H9 (cell line): ENCODE results near the gene CCL26. TPM values are rescaled to one million over a fixed set of nuclear protein-coding genes. Genes with fewer than 3 reads are reported as not detected.

Experiments used
- DNase-seq: peaks from one replicate; pipeline ENCODE4 v3.0.0-alpha.2; 2017
- H2AFZ ChIP-seq: one replicate; pipeline ENCODE4 v1.6.1; 2013; ENCODE audit warnings: mild to moderate bottlenecking, low read length, control low read depth, moderate library complexity
- H2AK5ac ChIP-seq: 2 replicates; pipeline ENCODE4 v1.6.1; 2013; ENCODE audit warnings: low read length, control low read depth, mixed read lengths; ENCODE audit not compliant: insufficient read length
- H2BK120ac ChIP-seq: one replicate; pipeline ENCODE4 v1.6.1; 2013; ENCODE audit warnings: low read depth, mild to moderate bottlenecking, low read length, control low read depth, inconsistent platforms; ENCODE audit not compliant: poor library complexity, severe bottlenecking
- H2BK12ac ChIP-seq: 2 replicates; pipeline ENCODE4 v1.6.1; 2013; ENCODE audit warnings: low read length, control low read depth, mixed read lengths, low read depth; ENCODE audit not compliant: insufficient read length
- H2BK15ac ChIP-seq: 2 replicates; pipeline ENCODE4 v1.6.1; 2013; ENCODE audit warnings: low read depth, low read length, control low read depth
- H2BK20ac ChIP-seq: one replicate; pipeline ENCODE4 v1.6.1; 2013; ENCODE audit warnings: low read depth, mild to moderate bottlenecking, low read length, control low read depth, inconsistent platforms; ENCODE audit not compliant: poor library complexity, severe bottlenecking
- H2BK5ac ChIP-seq: 2 replicates; pipeline ENCODE4 v1.6.1; 2013; ENCODE audit warnings: low read length, control low read depth, mixed read lengths; ENCODE audit not compliant: insufficient read length
- H3K14ac ChIP-seq: 2 replicates; pipeline ENCODE4 v1.6.1; 2013; ENCODE audit warnings: low read length, control low read depth; ENCODE audit not compliant: insufficient read depth
- H3K18ac ChIP-seq: 2 replicates; pipeline ENCODE4 v1.6.1; 2013; ENCODE audit warnings: low read depth, mild to moderate bottlenecking, mixed read lengths, low read length, control low read depth; ENCODE audit not compliant: insufficient read length
- H3K23ac ChIP-seq: 2 replicates; pipeline ENCODE4 v1.6.1; 2013; ENCODE audit warnings: low read length, control low read depth, mixed read lengths, low read depth; ENCODE audit not compliant: insufficient read length
- H3K23me2 ChIP-seq: 2 replicates; pipeline ENCODE4 v1.6.1; 2013; ENCODE audit warnings: low read depth, mild to moderate bottlenecking, mixed read lengths, low read length, control low read depth; ENCODE audit not compliant: insufficient read length, poor library complexity, severe bottlenecking
- H3K27ac ChIP-seq: 2 replicates; pipeline ENCODE4 v1.5.1; 2013; ENCODE audit warnings: low read length, control low read depth, mixed read lengths, low read depth; ENCODE audit not compliant: insufficient read length
- H3K27me3 ChIP-seq: 2 replicates; pipeline ENCODE4 v1.6.1; 2013; ENCODE audit warnings: low read length, control low read depth, inconsistent platforms; ENCODE audit not compliant: insufficient read depth
- H3K4ac ChIP-seq: 2 replicates; pipeline ENCODE4 v1.6.1; 2013; ENCODE audit warnings: low read depth, mild to moderate bottlenecking, control low read depth, inconsistent platforms, low read length, moderate library complexity
- H3K4me1 ChIP-seq: 2 replicates; pipeline ENCODE4 v1.6.1; 2013; ENCODE audit warnings: low read length, control low read depth, inconsistent platforms; ENCODE audit not compliant: insufficient read depth
- H3K4me2 ChIP-seq: 2 replicates; pipeline ENCODE4 v1.6.1; 2013; ENCODE audit warnings: low read length, control low read depth, mixed read lengths; ENCODE audit not compliant: insufficient read length, insufficient read depth
- H3K56ac ChIP-seq: 2 replicates; pipeline ENCODE4 v1.6.1; 2013; ENCODE audit warnings: low read depth, mild to moderate bottlenecking, mixed read lengths, low read length, control low read depth; ENCODE audit not compliant: insufficient read length
- H3K79me1 ChIP-seq: 2 replicates; pipeline ENCODE4 v1.6.1; 2013; ENCODE audit warnings: low read depth, mild to moderate bottlenecking, moderate library complexity, low read length, control low read depth, inconsistent platforms; ENCODE audit not compliant: insufficient read depth, poor library complexity, severe bottlenecking
- H3K79me2 ChIP-seq: 2 replicates; pipeline ENCODE4 v1.6.1; 2013; ENCODE audit warnings: low read length, control low read depth, inconsistent platforms; ENCODE audit not compliant: insufficient read depth
- H3K9ac ChIP-seq: 2 replicates; pipeline ENCODE4 v1.6.1; 2013; ENCODE audit warnings: low read length, control low read depth, mixed read lengths; ENCODE audit not compliant: insufficient read length; ENCODE audit errors: extremely low read depth
- H3K9me3 ChIP-seq: one replicate; pipeline ENCODE4 v1.6.1; 2013; ENCODE audit warnings: low read depth, low read length, inconsistent platforms; ENCODE audit not compliant: control insufficient read depth
- H3T11ph ChIP-seq: one replicate; pipeline ENCODE4 v1.6.1; 2013; ENCODE audit warnings: mild to moderate bottlenecking, low read length, control low read depth, inconsistent platforms
- H4K20me1 ChIP-seq: one replicate; pipeline ENCODE4 v1.6.1; 2013; ENCODE audit not compliant: control insufficient read depth, insufficient read length, insufficient read depth
- H4K5ac ChIP-seq: 2 replicates; pipeline ENCODE4 v1.6.1; 2013; ENCODE audit warnings: low read depth, mild to moderate bottlenecking, mixed read lengths, low read length, control low read depth; ENCODE audit not compliant: insufficient read length
- H4K8ac ChIP-seq: replicated peaks from 2 replicates; pipeline ENCODE4 v1.6.1; 2013; ENCODE audit warnings: low read length, control low read depth, mixed read lengths, low read depth; ENCODE audit not compliant: insufficient read length
- H4K91ac ChIP-seq: 2 replicates; pipeline ENCODE4 v1.6.1; 2013; ENCODE audit warnings: low read depth, mild to moderate bottlenecking, moderate library complexity, mixed read lengths, low read length, control low read depth; ENCODE audit not compliant: insufficient read length
- H3K27ac Mint-ChIP-seq, 3 experiments: 2 replicates in 2 of 3; 3 replicates in 1 of 3; pipeline ENCODE4 v1.8.0; 2020 to 2021; ENCODE audit warnings: mixed read lengths in 3 of 3, mild to moderate bottlenecking in 1 of 3, moderate library complexity in 1 of 3
- H3K27me3 Mint-ChIP-seq: 2 replicates; pipeline ENCODE4 v1.8.0; 2021; ENCODE audit warnings: low read depth, mild to moderate bottlenecking, moderate library complexity, mixed read lengths
- H3K36me3 Mint-ChIP-seq, 3 experiments: 2 replicates in 2 of 3; 3 replicates in 1 of 3; pipeline ENCODE4 v1.8.0; 2020 to 2021; ENCODE audit warnings: low read depth in 3 of 3, mixed read lengths in 3 of 3; ENCODE audit not compliant: insufficient read depth in 1 of 3
- H3K4me1 Mint-ChIP-seq, 2 experiments: 2 replicates each; pipeline ENCODE4 v1.8.0; 2020; ENCODE audit warnings: mixed read lengths in 2 of 2
- H3K4me3 Mint-ChIP-seq, 2 experiments: 2 replicates in 1 of 2; 3 replicates in 1 of 2; pipeline ENCODE4 v1.8.0; 2020 to 2021; ENCODE audit warnings: mild to moderate bottlenecking in 2 of 2, mixed read lengths in 2 of 2, moderate library complexity in 1 of 2
- H3K9me3 Mint-ChIP-seq, 2 experiments: 2 replicates in 1 of 2; 3 replicates in 1 of 2; pipeline ENCODE4 v1.8.0; 2020; ENCODE audit warnings: mild to moderate bottlenecking in 2 of 2, mixed read lengths in 2 of 2, moderate library complexity in 1 of 2
- WGBS: extraction: QIAGEN DNeasy Blood & Tissue Kit; methylation state at CpG from one replicate; pipeline ENCODE4 v1.1.7; 2013; ENCODE audit warnings: missing lambda C conversion rate, low lambda C conversion rate, mixed read lengths; ENCODE audit not compliant: insufficient read length; ENCODE audit errors: extremely low coverage; 5-methylcytosine and 5-hydroxymethylcytosine counted together
- total RNA-seq: library from RNA; stranded (reverse); gene quantifications from 2 replicates; pipeline ENCODE4 v1.2.1, GENCODE V29; 2021
- TF ChIP-seq, protein P1 (sequence below): fragments of 200-600 bp; sonication (generic); conservative IDR thresholded peaks from 3 replicates; pipeline ENCODE4 v1.8.0; 2021; ENCODE audit warnings: antibody characterized with exemption, mild to moderate bottlenecking

The CCL26 gene
- total RNA-seq, 1 experiment from 2014 or later = 9.3 TPM

GRCh38 chr7:75796420-75796819, 24.4 kb upstream of the CCL26 start:
- Mint-ChIP-seq H3K27me3 (no peaks in the 10 kb centered on the region; the same call in none of the 2 replicates), H3K9me3 (no peaks in the 10 kb centered on the region), H3K27ac (peak overlapping the region in 1 of 3 experiments; percentile 60; a peak in 1 of 7 replicates), H3K4me1 (peaks cover 5 to 6% of the 10 kb centered on the region in 2 experiments; a peak in 1 of 4 replicates), H3K4me3 (no peak overlapping the region), H3K36me3 (no peaks in the 10 kb centered on the region)
- H4K91ac ChIP-seq = no peak overlapping the region
- H2BK120ac ChIP-seq = no peak overlapping the region
- no peak overlapping the region for H4K5ac ChIP-seq
- H3K56ac ChIP-seq = no peak overlapping the region
- no peaks in the 10 kb centered on the region for H3K23me2 ChIP-seq
- no peaks in the 10 kb centered on the region for H4K20me1 ChIP-seq
- no peaks in the 10 kb centered on the region for H3K4me1 ChIP-seq
- H3K4ac ChIP-seq = no peak overlapping the region
- no peak overlapping the region for H3K18ac ChIP-seq
- no peaks in the 10 kb centered on the region for H3K79me1 ChIP-seq
- DNase-seq = no peak
- no peak overlapping the region for H3K4me2 ChIP-seq
- no peak overlapping the region for H2BK12ac ChIP-seq
- H4K8ac ChIP-seq = no peak overlapping the region
- TF ChIP-seq, protein P1, sequence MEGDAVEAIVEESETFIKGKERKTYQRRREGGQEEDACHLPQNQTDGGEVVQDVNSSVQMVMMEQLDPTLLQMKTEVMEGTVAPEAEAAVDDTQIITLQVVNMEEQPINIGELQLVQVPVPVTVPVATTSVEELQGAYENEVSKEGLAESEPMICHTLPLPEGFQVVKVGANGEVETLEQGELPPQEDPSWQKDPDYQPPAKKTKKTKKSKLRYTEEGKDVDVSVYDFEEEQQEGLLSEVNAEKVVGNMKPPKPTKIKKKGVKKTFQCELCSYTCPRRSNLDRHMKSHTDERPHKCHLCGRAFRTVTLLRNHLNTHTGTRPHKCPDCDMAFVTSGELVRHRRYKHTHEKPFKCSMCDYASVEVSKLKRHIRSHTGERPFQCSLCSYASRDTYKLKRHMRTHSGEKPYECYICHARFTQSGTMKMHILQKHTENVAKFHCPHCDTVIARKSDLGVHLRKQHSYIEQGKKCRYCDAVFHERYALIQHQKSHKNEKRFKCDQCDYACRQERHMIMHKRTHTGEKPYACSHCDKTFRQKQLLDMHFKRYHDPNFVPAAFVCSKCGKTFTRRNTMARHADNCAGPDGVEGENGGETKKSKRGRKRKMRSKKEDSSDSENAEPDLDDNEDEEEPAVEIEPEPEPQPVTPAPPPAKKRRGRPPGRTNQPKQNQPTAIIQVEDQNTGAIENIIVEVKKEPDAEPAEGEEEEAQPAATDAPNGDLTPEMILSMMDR = no peak
- H3K9ac ChIP-seq = no peak overlapping the region
- no peak overlapping the region for H3K14ac ChIP-seq
- H2AFZ ChIP-seq = no peak overlapping the region
- no peaks in the 10 kb centered on the region for H3K9me3 ChIP-seq
- WGBS = no CpG with 5 or more reads among the region's 6 CpGs
- no peak overlapping the region for H2BK5ac ChIP-seq
- H2AK5ac ChIP-seq = no peak overlapping the region
- no peaks in the 10 kb centered on the region for H3K79me2 ChIP-seq
- no peak overlapping the region for H2BK20ac ChIP-seq
- no peak overlapping the region for H3K27ac ChIP-seq
- no peaks in the 10 kb centered on the region for H3K27me3 ChIP-seq
- no peak overlapping the region for H2BK15ac ChIP-seq
- no peak overlapping the region for H3T11ph ChIP-seq
- no peak overlapping the region for H3K23ac ChIP-seq
